Measurements from ENCODE around the gene NUP214.
"Not testable (repeated sequence)": the region's sequence is repeated elsewhere in the genome, so short reads cannot be mapped to it uniquely, and the experiment has no call there.

NUP214 gene

DNA sequence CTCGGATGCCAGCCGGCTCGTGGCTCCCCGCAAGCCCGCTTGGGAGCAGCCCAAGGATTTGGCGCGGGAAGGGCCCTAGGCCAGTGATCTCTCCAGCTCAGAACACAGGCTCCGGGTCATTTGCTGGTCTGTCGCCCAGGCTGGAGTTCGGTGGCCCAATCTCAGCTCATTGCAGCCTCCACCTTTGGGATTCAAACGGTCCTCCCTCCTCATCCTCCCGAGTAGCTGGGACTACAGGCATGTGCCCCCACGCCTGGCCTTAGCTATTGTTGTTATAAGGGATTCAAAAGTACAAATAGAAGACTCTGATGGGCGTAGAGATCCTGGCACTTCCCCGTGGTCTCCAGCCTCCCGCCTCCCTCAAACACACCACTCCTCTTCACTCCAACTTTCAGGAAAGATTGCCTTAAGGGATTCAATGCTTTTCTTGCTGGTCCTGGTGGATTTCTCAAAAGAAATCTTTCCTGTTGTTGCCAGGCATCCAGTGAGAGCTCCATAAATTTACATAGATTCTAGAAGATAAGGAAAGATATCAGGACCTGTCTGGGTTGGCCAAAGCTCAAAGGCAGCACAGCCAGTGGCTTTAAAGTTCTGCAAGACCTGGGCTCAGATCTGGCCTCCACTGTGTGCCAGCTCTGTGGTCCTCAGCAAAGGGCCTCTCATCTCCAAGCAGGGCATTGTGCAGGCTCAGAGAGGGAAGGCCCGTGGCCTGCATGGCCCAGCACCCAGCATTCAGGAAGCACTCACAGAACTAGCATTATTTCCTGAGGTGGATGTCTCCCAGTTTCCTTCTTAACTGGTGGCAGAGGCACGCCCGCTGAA, 28.0 kb upstream of the NUP214 start:
- no peak for DNase-seq

DNA sequence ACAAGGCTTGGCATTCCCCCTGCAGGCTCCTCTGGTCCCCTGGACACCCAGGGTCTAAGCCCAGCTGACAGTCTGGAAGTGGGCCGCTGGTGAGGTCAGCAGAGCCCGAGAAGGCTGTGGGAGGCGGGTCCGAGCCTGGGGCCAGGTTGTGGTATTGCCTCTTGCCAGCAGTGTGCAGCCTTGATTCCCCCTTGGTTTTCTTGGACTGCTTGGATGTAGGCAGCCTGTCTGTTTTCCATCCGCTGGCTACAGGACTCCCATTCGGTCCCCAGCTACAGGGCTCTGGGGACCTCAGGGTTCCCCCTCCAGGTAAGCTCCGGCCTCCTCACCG, 27.5 kb upstream of the NUP214 start:
- DNase-seq, result no peak

DNA sequence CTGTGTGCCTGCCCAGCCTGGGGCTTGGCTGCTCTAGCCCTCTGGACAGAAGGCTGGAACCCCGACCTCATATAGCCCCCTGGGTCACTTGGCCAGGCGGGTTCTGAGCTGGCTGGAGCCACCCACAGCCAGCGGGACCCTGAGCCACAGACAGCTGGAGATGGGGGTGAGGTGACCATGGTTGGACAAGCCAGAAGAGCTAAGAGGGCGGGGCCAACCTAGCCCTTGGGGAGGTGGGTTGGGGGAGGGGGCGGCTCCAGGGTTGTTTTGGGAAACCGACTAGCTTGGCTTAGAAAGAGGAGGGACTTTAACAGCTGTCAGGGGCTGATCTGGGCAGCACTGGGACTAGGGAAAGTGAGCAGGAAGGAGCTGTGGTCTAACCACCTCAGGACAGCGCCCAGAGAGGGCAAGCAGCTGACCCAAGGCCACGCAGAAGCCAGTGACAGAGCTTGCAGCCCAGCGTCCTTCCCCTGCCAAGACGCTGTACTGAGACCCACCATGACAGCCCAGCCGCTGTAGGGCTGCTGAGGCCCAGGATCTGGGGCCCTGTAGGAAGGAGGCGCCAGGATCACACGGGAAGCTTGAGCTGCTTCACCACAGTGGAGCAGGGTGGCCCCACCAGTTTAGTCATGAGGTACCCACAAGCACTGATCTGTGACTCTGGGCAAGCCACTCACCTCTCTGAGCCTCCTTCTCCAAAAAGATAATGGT, 26.8 kb upstream of the NUP214 start:
- no peak for DNase-seq

DNA sequence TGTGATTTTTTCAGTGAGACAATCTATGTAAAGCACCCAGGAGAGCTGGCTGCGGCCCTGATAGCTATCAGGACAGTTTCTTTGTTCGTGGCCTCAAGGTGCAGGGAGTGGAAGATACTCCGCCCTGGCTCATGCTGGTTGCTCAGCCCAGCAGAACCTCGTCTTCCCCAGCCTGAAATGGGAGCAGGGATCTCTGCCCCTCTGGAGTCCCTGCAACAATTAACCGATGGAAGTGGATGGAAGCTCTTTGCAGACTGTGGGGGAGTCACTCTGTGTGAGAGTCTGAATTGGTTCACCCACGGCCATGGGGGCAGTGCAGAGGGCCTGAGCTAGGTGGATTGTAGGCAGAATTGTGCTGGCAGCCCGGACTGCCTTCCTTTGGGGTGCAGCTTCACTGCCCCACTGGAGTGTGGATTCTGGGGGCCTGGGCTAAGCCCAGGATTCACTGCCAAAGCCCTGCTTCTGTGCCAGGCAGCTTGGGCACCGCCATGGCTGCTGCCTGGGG, 26.2 kb upstream of the NUP214 start:
- no peak for DNase-seq

DNA sequence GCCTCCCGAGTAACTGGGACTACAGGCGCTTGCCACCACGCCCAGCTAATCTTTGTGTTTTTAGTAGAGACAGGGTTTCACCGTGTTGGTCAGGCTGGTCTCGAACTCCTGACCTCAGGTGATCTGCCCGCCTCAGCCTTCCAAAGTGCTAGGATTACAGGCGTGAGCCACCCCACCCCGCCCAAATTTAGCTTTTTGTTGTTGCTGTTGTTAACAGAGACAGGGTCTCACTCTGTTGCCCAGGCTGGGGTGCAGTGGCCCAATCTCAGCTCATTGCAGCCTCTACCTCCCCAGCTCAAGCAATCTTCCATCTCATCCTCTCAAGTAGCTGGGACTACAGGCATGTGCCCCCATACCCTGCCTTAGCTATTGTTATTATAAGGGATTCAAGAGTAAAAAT, 25.5 kb upstream of the NUP214 start:
- not testable (repeated sequence) for DNase-seq

DNA sequence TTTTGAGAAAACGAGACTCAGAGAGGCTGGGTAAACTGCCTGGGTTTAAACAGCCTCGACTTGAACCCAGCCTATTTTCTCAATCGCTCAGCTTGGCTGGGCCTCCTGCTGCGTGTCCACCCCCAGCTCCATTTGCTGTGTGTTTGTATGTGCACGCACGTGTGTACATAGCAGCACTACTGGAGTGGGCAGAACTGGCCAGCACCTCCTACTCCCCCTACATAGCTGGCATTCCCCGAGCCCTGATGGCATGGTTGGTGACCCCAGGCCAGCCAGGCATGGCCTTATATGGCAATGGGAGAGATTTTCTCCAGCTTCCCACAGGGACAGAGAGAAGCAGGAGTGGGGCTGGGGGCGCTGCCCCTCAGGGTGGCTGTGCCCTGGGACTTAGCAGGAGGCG, 24.9 kb upstream of the NUP214 start:
- DNase-seq, result no peak

DNA sequence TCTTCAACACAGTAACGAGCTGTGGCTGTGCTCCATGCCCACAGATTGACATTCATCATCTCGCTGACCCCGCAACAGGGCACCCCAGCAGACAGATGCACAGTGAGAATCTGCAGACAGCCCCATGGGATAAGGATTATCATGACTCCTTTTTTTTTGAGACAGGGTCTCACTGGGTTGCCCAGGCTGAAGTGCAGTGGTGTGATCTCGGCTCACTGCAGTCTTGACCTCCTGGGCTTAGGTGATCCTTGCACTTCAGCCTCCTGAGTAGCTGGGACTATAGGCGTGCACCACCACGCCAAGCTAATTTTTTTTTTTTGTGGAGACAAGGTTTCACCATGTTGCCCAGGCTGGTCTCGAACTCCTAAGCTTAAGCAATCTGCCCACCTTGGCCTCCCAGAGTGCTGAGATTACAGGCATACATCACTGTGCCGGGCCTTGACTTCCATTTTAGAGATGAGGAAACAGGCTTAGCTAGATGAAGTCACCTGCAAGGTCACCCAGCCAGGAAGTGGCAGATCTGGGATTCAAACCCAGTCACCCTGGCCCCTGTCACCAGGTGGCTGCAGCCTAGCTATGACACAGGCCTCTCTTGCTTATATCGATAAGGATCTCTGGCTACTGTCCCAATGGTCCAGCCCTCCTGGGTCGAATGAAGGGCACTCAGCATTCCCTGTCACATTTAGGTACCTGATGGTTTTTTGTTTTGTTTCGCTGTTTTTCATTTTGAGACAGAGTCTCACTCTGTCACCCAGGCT, 24.0 kb upstream of the NUP214 start:
- DNase-seq, result no peak

DNA sequence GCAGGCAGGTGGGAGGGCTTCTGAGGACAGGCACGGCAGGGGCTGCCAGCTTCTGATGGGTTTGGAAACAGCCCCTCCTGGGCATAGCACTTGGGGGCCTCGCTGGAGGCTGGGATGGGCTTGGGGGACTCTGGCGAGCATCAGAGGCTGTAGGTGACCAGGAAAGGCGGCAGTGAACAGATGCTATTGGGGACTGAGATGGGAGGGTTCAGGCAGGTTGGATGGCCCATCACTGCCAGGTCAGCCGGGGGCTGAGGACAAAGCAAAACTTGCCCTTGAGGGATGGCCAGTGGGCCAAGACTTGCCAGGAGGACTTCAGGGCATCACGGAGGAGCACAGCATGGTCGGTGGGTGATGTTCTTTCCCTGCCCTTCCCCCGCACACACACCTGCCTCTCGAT, 22.4 kb upstream of the NUP214 start:
- DNase-seq, result no peak

DNA sequence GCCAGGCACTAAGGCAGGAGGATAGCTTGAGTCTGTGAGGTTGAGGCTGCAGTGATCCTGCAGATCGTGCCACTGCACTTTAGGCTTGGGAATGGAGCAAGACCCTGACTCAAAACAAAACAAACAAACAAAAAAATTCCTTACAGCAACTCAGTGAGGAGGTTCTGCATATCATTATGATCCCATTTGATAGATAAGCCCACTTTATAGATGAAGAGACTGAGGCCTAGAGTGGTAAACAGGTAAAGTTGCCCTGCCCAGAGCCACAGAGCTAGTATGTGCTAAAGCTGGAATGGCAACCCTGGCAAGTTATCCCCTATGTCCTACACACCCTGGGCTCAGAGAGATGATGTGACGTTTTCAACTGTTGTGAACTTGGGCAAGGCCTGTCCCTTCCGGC, 21.9 kb upstream of the NUP214 start:
- DNase-seq, result no peak

DNA sequence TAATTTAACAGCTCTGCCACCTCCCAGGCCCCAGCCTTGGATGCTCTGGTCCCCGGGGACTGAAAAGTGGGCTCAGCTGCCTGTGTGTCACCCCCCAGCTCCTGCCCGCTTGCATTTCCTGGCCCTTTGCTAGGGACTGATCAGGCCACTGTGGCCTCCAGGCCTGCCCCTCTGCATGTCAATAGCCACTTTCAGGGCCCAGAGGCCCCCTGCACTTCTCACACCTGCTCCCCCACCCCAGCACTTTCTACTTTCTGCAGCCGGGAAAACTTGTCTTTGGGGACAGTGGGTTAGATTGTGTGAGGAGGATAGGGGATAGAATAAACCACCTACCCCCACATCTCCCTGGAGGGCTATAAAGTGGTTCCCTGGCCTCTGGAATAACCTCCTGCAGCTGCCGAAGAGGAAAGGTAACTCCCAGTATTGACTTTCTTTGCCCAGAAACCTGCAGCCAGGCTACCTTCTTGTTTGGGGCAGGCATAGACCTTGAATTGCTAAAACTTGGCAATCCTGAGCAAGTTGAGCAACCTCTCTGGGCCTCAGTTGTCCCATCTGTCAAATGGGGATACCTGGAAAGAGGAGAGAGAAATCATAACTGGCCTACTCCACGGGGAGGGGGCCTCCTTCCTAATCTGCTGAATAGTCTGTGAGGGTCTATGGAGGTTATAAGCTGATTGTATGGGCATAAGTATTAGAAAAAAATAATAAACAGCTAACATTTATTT, 21.2 kb upstream of the NUP214 start:
- DNase-seq, result no peak

DNA sequence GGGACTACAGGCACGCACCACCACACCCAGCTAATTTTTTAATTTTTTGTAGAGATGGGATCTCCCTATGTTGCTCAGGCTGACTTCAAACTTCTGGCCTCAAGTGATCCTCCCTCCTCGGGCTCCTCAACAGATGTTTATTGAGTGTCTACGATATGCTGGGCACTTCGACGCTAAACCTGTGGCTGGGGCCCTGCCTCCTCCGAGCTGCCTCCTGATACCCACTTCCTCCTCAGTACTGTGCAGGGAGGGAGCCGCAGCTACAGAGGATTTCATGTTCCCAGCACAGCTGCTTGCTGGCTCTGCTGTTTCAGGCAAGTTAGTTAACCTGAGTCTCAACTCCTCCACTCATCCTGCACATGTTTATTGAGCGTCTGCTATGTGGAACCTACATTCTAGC, 19.4 kb upstream of the NUP214 start:
- DNase-seq, result no peak

DNA sequence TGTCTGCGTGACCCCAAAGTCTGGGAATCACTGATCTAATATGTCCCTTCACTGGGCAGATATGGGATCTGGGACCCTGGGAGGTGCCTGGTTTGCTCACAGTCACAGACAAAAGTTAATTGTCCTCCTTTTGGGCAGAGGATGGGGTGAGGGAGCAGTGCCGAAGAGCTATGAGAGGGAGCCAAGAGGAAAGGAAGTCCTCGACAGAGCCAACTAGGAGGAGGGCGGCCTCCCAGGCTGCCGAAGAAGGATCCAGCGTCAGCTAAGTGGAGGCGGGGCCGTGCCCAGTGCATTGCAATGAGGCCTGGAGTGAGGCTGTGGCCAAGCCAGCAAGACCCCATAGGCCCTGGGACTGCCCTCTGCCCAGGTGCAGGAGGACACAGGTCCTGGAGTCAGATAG, 17.6 kb upstream of the NUP214 start:
- no peak for DNase-seq

DNA sequence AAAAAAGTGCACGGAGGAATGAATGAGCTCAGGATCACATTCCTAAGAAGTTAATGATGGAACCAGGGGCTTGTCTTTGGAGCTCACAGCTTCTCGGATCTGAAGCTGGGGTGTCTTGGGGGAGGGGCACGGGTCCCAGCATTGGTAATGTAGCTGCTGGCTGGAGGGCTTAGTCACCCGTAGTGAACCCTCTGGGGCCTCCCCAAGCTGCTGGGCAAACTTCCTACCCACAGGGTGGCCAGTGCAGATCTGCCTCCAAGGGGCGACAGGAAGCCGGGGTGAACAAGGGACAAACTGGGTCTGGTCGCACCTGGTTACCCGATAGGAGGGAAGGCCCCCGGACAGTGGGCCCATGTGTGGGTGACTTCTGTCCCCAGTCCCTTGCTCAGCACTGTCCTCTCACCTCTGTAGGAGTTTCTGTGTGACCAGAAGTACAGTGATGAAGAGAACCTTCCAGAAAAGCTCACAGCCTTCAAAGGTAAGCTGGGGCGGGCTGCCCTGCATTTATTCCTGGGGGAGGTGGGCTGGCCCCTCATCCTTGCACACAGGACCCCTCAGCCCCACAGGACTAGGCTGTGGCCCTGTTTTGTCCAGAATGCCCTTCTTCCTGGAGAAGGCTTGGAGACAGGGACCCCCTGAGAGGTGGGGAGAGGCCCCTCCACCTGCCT, 14.1 kb upstream of the NUP214 start:
- no peak for DNase-seq

DNA sequence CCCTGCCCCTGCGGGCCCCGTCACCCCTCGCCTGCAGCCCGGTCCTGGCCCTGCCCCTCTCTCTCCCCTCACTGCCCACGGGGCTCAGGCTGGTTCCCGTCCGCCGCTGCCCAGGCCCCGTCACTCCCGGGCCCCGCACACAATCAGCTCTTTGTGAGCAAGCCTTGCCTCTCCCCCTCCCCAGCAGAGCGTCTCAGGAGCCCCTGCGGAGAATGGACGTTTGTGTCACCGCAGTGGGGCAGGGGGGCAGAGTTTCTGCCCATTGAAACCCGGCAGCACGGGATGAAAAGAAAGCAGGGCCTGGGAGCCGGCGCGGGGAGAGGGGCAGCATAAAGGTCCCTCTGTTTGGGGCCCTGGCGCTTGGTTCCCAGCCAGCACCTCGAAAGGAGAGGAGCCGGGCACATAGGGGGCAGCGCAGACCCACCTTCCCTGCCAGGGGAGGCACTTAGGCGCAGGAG, 13.5 kb upstream of the NUP214 start:
- DNase-seq, result no peak

DNA sequence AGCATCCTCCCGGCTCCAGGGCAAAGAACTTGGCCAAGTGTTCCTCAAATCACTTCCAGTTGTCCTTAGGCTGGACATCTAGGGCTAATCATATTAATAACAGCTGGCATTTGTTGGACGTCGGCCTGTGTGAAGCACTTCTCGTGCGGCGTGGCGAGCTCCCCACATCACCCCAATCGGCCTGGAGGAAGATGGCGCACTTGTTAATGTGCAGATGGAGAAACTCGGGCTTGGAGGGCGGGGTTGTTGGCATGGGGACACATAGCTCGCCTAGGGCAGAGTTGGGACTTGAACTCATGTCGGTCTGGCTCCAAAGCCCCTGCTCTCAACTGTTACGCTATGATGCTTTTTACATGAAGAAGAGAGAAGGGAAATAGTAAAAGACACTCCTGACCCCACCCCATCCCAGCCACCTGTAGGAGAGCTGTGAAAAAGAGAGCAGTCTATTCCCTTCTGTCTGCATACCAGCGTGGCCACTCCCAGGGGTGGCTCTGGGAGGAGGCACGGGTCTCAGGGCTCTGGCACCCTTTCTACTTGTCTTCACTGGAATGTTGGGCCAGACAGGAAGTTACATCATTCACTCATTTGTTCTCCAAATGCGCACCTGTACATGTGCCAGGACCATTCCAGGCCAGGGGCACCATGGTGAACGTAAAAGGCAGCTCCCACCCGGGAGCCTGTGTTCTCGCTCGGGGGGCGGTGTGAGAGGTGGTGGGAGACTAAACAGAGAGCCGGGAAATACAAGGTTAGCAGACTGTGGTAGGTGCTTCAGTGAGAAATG, 12.8 kb upstream of the NUP214 start:
- no peak for DNase-seq

DNA sequence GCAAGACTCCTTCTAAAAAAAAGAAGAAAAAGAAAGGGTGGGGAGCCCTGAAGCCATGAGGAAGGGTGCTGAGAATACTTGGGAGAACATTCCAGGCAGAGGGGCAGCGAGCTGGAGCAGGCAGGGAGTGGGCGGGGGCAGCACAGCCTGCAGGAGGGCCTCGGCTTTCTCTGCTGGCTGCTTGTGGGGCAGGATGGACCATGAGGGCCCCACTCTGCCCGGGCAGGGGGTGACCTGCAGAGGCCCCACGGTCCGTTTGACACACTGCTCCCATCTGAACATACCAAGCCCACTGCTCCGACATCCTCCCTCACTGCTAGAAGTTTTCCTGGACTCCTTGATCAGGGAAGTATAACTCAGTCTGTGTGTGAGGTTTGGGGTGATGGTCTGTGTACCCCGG, 11.7 kb upstream of the NUP214 start:
- no peak for DNase-seq

DNA sequence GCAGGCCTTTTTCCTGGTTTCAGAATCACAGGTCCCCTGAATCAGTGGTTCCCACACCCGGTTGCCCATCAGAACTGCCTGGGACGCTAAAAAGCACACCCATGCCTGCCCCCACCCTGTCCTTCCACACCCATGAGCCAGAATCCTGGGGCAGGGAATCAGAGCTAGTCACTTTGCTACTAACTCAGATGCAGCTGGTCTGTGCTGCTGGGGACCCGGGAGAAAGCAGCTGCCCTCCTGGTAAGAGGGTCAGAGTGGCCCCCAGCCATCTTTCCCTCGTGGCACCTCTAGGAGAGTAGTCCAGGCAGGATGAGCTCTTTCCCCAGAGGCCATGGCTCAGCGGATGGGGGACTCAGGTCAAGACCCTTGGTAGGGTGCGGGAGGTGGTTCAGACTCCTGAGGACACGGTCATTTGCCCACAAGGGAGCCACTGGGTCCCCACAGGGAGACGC, 11.3 kb upstream of the NUP214 start:
- DNase-seq, result no peak

DNA sequence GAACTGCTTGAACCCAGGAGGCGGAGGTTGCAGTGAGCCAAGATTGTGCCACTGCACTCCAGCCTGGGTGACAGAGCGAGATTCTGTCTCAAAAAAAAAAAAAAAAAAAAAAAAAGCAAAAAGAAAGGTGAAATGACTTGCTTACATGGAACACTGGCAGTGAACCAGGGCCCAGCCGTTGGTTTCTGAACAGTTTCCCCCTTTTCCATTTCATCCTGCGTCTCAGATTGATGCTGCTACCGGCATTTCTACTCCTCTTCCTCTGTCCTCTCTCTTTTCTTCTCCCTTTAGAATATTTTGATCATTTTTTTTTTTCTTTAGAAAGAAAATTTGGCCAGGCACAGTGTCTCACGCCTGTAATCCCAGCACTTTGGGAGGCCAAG, 10.0 kb upstream of the NUP214 start:
- DNase-seq, result not testable (repeated sequence)

DNA sequence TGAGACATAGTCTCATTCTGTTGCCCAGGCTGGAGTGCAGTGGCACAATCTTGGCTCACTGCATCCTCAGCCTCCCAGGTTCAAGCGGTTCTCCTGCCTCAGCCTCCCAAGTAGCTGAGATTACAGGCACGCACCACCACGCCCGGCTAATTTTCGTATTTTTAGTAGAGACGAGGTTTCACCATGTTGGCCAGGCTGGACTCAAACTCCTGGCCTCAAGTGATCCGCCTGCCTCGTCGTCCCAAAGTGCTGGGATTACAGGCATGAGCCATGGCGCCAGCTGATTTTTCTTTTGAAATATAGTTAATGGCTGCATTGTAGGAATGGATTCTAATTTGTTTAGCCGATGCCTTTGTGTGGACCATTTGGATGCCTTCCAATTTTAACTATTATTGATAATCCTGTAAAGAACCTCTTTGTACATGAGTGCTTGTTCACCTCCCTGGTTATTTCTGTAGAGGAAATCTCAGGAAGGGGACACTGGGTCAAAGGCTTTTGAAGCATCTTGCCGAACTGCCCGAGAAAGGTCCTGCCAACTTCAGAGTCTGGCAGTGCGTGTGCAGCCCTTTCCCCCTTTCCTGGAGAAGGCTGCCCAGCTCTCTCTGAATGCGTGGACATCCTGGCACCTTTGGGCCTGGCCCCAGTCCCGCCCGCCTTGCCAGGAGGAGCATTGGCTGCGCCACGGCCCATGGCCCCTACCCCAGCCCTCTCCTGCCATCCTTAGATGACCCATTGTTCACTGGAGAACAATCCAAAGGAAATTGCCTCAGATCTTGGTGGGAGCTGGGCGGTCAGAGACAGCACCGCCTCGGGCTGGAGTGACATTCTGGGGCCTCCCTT, 8.9 kb upstream of the NUP214 start:
- no peak for DNase-seq

DNA sequence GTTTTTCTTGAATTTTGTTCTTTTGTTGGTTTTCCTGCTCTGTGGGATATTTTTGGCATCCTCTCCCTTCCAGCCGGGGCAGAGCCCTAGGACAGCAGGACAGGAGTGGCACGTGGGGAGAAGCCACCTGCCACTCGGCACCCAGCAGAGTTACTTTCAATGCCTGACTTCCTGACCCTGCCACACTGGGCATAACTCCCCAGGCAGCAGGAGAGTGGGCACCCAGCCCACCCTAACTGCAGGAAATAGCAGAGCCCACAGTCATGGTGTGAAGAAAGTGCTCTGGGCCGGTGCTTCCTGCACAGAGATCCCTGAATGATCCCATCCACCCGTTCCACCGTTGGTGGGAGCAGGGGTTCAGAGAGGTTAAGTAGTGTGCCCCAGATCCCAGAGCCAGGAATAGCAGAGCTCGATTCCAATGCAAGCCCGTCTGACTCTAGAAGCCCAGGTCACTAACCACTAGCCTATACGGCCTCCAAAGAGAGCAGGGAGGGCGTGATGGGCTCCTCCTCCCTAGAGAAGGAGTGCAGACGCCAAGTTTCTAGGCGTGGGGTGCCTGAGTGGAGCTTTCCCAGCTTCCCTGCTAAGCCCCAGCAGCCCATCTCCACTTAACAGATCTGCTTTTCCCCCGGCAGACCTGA, 8.1 kb upstream of the NUP214 start:
- no peak for DNase-seq

Data from NCI-H187 treated with DMSO at 0.1 percent for 48 hours (cell line).